Ovary (tissue), 9 donors: ENCODE data around the gene COPS6. TPM values are rescaled to one million over a fixed set of nuclear protein-coding genes. Genes with fewer than 3 reads are reported as not detected.
A peak's percentile ranks its signal among the peaks of the same experiment; 100 is the strongest.

Experiments used
- DNase-seq, 5 donors: peaks; one replicate each; pipeline ENCODE4 v3.0.0-alpha.2; 2019 to 2020
- H3K27ac ChIP-seq, 2 donors: fragments of 200-600 bp; one replicate each; pipeline versions ENCODE4 v1.5.1 to v1.8.0; 2019 to 2022
- H3K27me3 ChIP-seq: fragments of 200-600 bp; one replicate; pipeline ENCODE4 v1.8.0; 2022
- H3K36me3 ChIP-seq: fragments of 200-600 bp; sonication (generic); one replicate; pipeline ENCODE4 v1.5.1; 2019
- H3K4me1 ChIP-seq: one replicate; pipeline ENCODE4 v1.8.1; 2013; ENCODE audit warnings: mild to moderate bottlenecking, moderate library complexity; ENCODE audit not compliant: insufficient read depth
- H3K4me3 ChIP-seq: fragments of 200-600 bp; sonication (generic); one replicate; pipeline ENCODE4 v1.5.1; 2017
- H3K9me3 ChIP-seq, 2 donors: fragments of 200-600 bp in 1 of 2; sonication (generic) in 1 of 2; one replicate each; pipeline versions ENCODE4 v1.5.1 to v1.8.1; 2013 to 2019; ENCODE audit warnings: mild to moderate bottlenecking in 1 of 2, moderate library complexity in 1 of 2
- CTCF ChIP-seq, 3 donors: fragments of 450-650 bp in 2 of 3; fragments of 200-600 bp in 1 of 3; IDR thresholded peaks; one replicate each; pipeline versions ENCODE4 v1.5.1 to v1.8.0; 2016 to 2022; ENCODE audit warnings: antibody characterized with exemption in 3 of 3, mild to moderate bottlenecking in 1 of 3
- EP300 ChIP-seq: sonication (generic); formaldehyde crosslinking; IDR thresholded peaks from one replicate; pipeline ENCODE4 v1.6.1; 2017; ENCODE audit warnings: antibody characterized with exemption
- POLR2A ChIP-seq: fragments of 450-650 bp; IDR thresholded peaks from one replicate; pipeline ENCODE4 v1.6.1; 2017; ENCODE audit warnings: antibody characterized with exemption, mild to moderate bottlenecking, moderate library complexity
- WGBS, 3 donors: extraction: QIAGEN DNeasy Blood & Tissue Kit in 1 of 3; methylation state at CpG; one replicate each; pipeline versions ENCODE4 v1.1.5 to v1.1.7; 2013 to 2017; 5-methylcytosine and 5-hydroxymethylcytosine counted together
- intact Hi-C, 4 donors: fragments of 100-400 bp; cut with DNase I; formaldehyde crosslinking; loops; one replicate each; pipeline versions ENCODE4 v1.11.0 to v1.15.1; 2022 to 2023
- polyA plus RNA-seq, 2 donors: library from polyadenylated mRNA; stranded (reverse); fragments of 200-250 nt in 1 of 2; fragments of 350-450 nt in 1 of 2; fragmentation: Illumina TruSeq in 1 of 2; extraction: RNeasy Lipid Tissue Mini Kit (QIAGEN cat#74804) in 1 of 2; gene quantifications; one replicate each; pipeline ENCODE4 v1.2.3, GENCODE V29; 2013 to 2014
- total RNA-seq, 7 donors: library from RNA; depleted of rRNA in 2 of 7; stranded (reverse); fragments of >200 nt in 2 of 7; fragmentation: NEBNext Ultra II Directional in 3 of 7; extraction: Animal tissue kit (Norgen Biotek cat#: 25700) in 3 of 7; gene quantifications; one replicate each; pipeline versions ENCODE4 v1.1.0 to v1.2.4, GENCODE V29; 2016 to 2023
- donor health status: DM: no; HTN: no; CAD: no; lungs with moderate emphysema.
- donor health status: DM: no; HTN: no; CAD: no.
- donor health status: Bipolar disorder and iron deficiency.
- donor health status: DM: yes; HTN: yes; CAD: no.
- donor health status: DM: no; HTN: no; CAD: no.
- donor health status: DM: yes; HTN: yes; CAD: no.

COPS6 gene
- total and polyA plus RNA-seq, 9 donors, result 33.6 to 145 (median 98.2) TPM

- WGBS, 3 donors, result 86 to 96% (median 95%) methylated on average over 7 of the region's 7 CpGs
- Histone ChIP-seq H3K36me3 (peaks cover 15% of the 10 kb centered on the region), H3K4me1 (peaks cover 1% of the 10 kb centered on the region), H3K9me3 (peaks cover 6 to 27% of the 10 kb centered on the region in 2 donors), H3K27me3 (no peaks in the 10 kb centered on the region), H3K27ac (no peak overlapping the region), H3K4me3 (no peak overlapping the region)
- intact Hi-C loops, result no loop called here
- TF ChIP-seq POLR2A, result no peak
- TF ChIP-seq CTCF (IDR thresholded peaks at IDR 0.05), result no peak
- TF ChIP-seq EP300, result no peak
- no peak for DNase-seq
These were observed 13.9 kb upstream of the COPS6 start for GRCh38 chr7:100074841-100075240.

GRCh38 chr7:100075418-100075817, 13.4 kb upstream of the COPS6 start:
- 94 to 98% (median 98%) methylated on average over 6 of the region's 6 CpGs for WGBS, 3 donors
- H3K36me3 ChIP-seq, result peaks cover 15% of the 10 kb centered on the region

GRCh38 chr7:100077205-100077604, 11.6 kb upstream of the COPS6 start:
- H3K9me3 ChIP-seq, result peaks cover 0 to 10% of the 10 kb centered on the region in 2 donors
- peaks cover 9% of the 10 kb centered on the region for H3K36me3 ChIP-seq
- peaks cover 6% of the 10 kb centered on the region for H3K4me1 ChIP-seq
- H3K27ac ChIP-seq, result no peak overlapping the region
- no peak for DNase-seq
- no peak overlapping the region for H3K4me3 ChIP-seq
- 93 to 97% (median 97%) methylated on average over 4 of the region's 4 CpGs for WGBS, 3 donors
- H3K27me3 ChIP-seq, result no peaks in the 10 kb centered on the region
- intact Hi-C loops, result no loop called here
- TF ChIP-seq POLR2A (no peak), EP300 (no peak), CTCF (IDR thresholded peaks at IDR 0.05) (no peak)

More at GRCh38 chr7:100075418-100075817, 13.4 kb upstream of the COPS6 start:
- Histone ChIP-seq H3K4me1 (peaks cover 6% of the 10 kb centered on the region), H3K27me3 (no peaks in the 10 kb centered on the region), H3K9me3 (peaks cover 6 to 27% of the 10 kb centered on the region in 2 donors), H3K4me3 (no peak overlapping the region), H3K27ac (no peak overlapping the region)
- intact Hi-C loops, result no loop called here
- TF ChIP-seq EP300, result no peak
- no peak for DNase-seq

GRCh38 chr7:100079024-100079560, 9.7 kb upstream of the COPS6 start:
- no peak overlapping the region for H3K27ac ChIP-seq

GRCh38 chr7:100080907-100081534, 7.7 kb upstream of the COPS6 start:
- H3K9me3 ChIP-seq, result no peaks in the 10 kb centered on the region
- peaks cover 6% of the 10 kb centered on the region for H3K4me1 ChIP-seq
- H3K27ac ChIP-seq, result peak overlapping the region in 1 of 2 donors; percentile 37
- no peaks in the 10 kb centered on the region for H3K36me3 ChIP-seq
- intact Hi-C loops, result loop anchor here in 2 of 4 donors (5.0 kb wide), 1 partner anchor 84 kb away; no protein-coding TSS in a partner anchor
- WGBS, 3 donors, result 0 to 1% (median 1%) methylated on average over 34 of the region's 34 CpGs
- H3K4me3 ChIP-seq, result peak overlapping the region; percentile 100
- no peak for DNase-seq
- no peaks in the 10 kb centered on the region for H3K27me3 ChIP-seq
- TF ChIP-seq CTCF (IDR thresholded peaks at IDR 0.05) (no peak), EP300 (no peak)

More at GRCh38 chr7:100079024-100079560, 9.7 kb upstream of the COPS6 start:
- Histone ChIP-seq H3K9me3 (no peaks in the 10 kb centered on the region), H3K36me3 (peaks cover 6% of the 10 kb centered on the region), H3K4me1 (peaks cover 6% of the 10 kb centered on the region), H3K27me3 (no peaks in the 10 kb centered on the region), H3K4me3 (no peak overlapping the region)
- intact Hi-C loops, result no loop called here
- TF ChIP-seq EP300 (no peak), POLR2A (no peak)
- DNase-seq, result no peak
- WGBS, 3 donors, result 76 to 82% (median 81%) methylated on average over 7 of the region's 7 CpGs
